ENCODE data around the gene TBC1D2B.

TBC1D2B gene

DNA sequence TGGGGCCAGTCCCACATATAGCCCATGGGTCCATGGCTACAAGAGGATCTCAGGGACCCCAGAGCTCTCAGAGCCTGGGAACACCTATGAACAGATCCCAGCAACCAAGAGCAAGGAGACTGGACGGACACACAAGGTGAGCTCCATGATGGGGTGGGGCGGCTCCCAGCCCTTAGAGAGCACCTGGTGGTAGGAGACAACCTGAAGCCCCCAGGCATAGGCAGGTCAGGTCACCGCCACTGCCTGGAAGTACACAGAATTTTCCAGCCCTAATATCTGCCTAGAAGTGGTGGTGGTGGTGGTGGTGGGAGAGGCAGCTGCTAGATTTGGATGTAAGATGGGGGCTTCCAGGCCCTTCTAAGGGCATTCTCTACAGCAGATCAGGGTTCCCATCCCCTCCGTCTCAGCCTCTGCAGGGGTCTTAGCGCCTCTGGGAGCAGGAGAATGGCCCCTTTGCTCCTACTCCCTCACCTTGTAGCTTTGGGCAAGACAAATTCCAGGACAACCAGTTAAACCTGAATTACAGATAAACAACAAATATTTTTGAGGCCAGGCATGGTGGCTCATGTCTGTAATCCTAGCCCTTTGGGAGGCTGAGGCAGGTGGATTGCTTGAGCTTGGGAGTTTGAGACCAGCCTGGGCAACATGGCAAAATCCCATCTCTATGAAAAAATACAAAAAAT, 24.1 kb upstream of the TBC1D2B start:
- WGBS (ENCODE audit: extremely low coverage, insufficient coverage, insufficient read length): no CpG with 5 or more reads among the region's 5 CpGs
- H3K27ac ChIP-seq (ENCODE audit: low read depth, low read length): peak overlapping the region; percentile 57
- no peak overlapping the region for H3K23ac ChIP-seq (ENCODE audit: low read length)
- peak overlapping the region; percentile 47 for H3K14ac ChIP-seq (ENCODE audit: low read length)
- peak overlapping the region; percentile 85 for H2BK120ac ChIP-seq (ENCODE audit: insufficient read depth, low read length, poor library complexity)
- peak overlapping the region; percentile 20 for H4K8ac ChIP-seq (ENCODE audit: low read depth, low read length)
- no peak overlapping the region for H2AK5ac ChIP-seq (ENCODE audit: low read length)
- H3K4me1 ChIP-seq (ENCODE audit: control insufficient read depth in 1 of 2, insufficient read depth in 2 of 2, low read length in 2 of 2): peaks cover 37 to 38% of the 10 kb centered on the region in 2 experiments
- peak overlapping the region; percentile 92 for H4K91ac ChIP-seq (ENCODE audit: low read depth, low read length)
- peak overlapping the region; percentile 34 for H2BK12ac ChIP-seq (ENCODE audit: low read length)
- H3K18ac ChIP-seq (ENCODE audit: low read length): peak overlapping the region; percentile 12
- peak overlapping the region; percentile 68 for H2BK5ac ChIP-seq (ENCODE audit: low read depth, low read length, poor library complexity)
- peak overlapping the region; percentile 16 for H3K4ac ChIP-seq (ENCODE audit: low read depth, low read length)
- H3K36me3 ChIP-seq (ENCODE audit: control insufficient read depth in 1 of 2, insufficient read depth in 2 of 2, low read length in 2 of 2): no peaks in the 10 kb centered on the region
- H3K79me2 ChIP-seq (ENCODE audit: control insufficient read depth, insufficient read depth, low read length, poor library complexity): peaks cover 9% of the 10 kb centered on the region
- no peaks in the 10 kb centered on the region for H3K9me3 ChIP-seq (ENCODE audit: insufficient read depth, low read depth, low read length)
- H3K4me2 ChIP-seq (ENCODE audit: low read length): peak overlapping the region; percentile 22
- DNase-seq: peak; percentile 90 to 95
- no peak overlapping the region for H3K4me3 ChIP-seq (ENCODE audit: low read depth, low read length)
- no peak overlapping the region for H2AFZ ChIP-seq (ENCODE audit: insufficient read depth, low read length, poor library complexity)
- H3K9ac ChIP-seq (ENCODE audit: low read length): no peak overlapping the region
- no peak overlapping the region for H4K12ac ChIP-seq (ENCODE audit: low read depth, low read length)
- peaks cover 36% of the 10 kb centered on the region for H3K79me1 ChIP-seq (ENCODE audit: low read length)
- no peaks in the 10 kb centered on the region for H3K27me3 ChIP-seq (ENCODE audit: insufficient read depth, low read length)

- Histone ChIP-seq H3K4me3 (ENCODE audit: low read depth, low read length) (no peak overlapping the region), H2AFZ (ENCODE audit: insufficient read depth, low read length, poor library complexity) (no peak overlapping the region), H3K4me2 (ENCODE audit: low read length) (no peak overlapping the region), H2AK5ac (ENCODE audit: low read length) (peak overlapping the region; percentile 86), H2BK12ac (ENCODE audit: low read length) (peak overlapping the region; percentile 34), H3K27me3 (ENCODE audit: insufficient read depth, low read length) (no peaks in the 10 kb centered on the region), H3K36me3 (ENCODE audit: control insufficient read depth in 1 of 2, insufficient read depth in 2 of 2, low read length in 2 of 2) (no peaks in the 10 kb centered on the region), H4K91ac (ENCODE audit: low read depth, low read length) (peak overlapping the region; percentile 92), H3K4ac (ENCODE audit: low read depth, low read length) (peak overlapping the region; percentile 4), H2BK120ac (ENCODE audit: insufficient read depth, low read length, poor library complexity) (peak overlapping the region; percentile 85), H3K79me2 (ENCODE audit: control insufficient read depth, insufficient read depth, low read length, poor library complexity) (peaks cover 9% of the 10 kb centered on the region), H3K18ac (ENCODE audit: low read length) (peak overlapping the region; percentile 26), H3K27ac (ENCODE audit: low read depth, low read length) (peak overlapping the region; percentile 57), H3K23ac (ENCODE audit: low read length) (no peak overlapping the region), H3K9ac (ENCODE audit: low read length) (no peak overlapping the region), H3K79me1 (ENCODE audit: low read length) (peaks cover 36% of the 10 kb centered on the region), H4K12ac (ENCODE audit: low read depth, low read length) (no peak overlapping the region), H3K4me1 (ENCODE audit: control insufficient read depth in 1 of 2, insufficient read depth in 2 of 2, low read length in 2 of 2) (peaks cover 37 to 38% of the 10 kb centered on the region in 2 experiments), H4K8ac (ENCODE audit: low read depth, low read length) (peak overlapping the region; percentile 20), H3K14ac (ENCODE audit: low read length) (peak overlapping the region; percentile 47), H2BK5ac (ENCODE audit: low read depth, low read length, poor library complexity) (peak overlapping the region; percentile 68), H3K9me3 (ENCODE audit: insufficient read depth, low read depth, low read length) (no peaks in the 10 kb centered on the region)
- WGBS (ENCODE audit: extremely low coverage, insufficient coverage, insufficient read length): no CpG with 5 or more reads among the region's 2 CpGs
- DNase-seq: peak in 1 of 2 donors; percentile 7
Observed at GRCh38 chr15:78100886-78101285, 23.4 kb upstream of the TBC1D2B start.

DNA sequence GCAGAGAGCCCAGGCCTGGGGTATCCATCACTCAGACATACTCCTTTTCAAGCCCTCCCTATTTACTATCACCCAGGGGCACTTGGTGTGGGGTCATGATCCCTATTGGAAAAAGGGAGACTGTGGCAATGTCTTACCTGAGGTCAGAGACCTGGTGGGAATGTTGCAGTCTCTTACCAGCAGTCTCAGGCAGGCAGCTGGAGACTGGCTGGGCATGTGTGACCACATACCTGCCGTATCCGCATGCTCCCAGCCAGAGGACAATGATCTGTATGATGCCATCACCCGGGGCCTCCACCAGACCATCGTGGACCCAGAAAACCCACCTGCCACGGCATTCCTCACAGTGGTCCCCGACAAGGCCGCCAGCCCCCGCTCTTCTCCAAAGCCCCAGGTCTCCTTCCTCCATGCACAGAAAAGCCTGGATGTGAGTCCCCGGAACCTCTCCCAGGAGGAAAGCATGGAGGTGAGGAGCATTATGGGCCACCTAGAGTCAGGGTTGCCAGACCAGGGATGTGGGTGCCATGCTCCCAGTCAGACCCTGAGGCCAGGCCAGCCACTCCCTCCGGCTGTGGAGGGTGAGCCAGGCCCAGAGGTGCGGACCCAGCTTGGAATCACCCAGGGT, 20.7 kb upstream of the TBC1D2B start:
- no peaks in the 10 kb centered on the region for H3K27me3 ChIP-seq (ENCODE audit: insufficient read depth, low read length)
- no peak overlapping the region for H2AK5ac ChIP-seq (ENCODE audit: low read length)
- H3K4me2 ChIP-seq (ENCODE audit: low read length): no peak overlapping the region
- H2AFZ ChIP-seq (ENCODE audit: insufficient read depth, low read length, poor library complexity): no peak overlapping the region
- H3K27ac ChIP-seq (ENCODE audit: low read depth, low read length): no peak overlapping the region
- no peak overlapping the region for H4K12ac ChIP-seq (ENCODE audit: low read depth, low read length)
- H3K4me3 ChIP-seq (ENCODE audit: low read depth, low read length): no peak overlapping the region
- peaks cover 26 to 27% of the 10 kb centered on the region in 2 experiments for H3K4me1 ChIP-seq (ENCODE audit: control insufficient read depth in 1 of 2, insufficient read depth in 2 of 2, low read length in 2 of 2)
- H3K4ac ChIP-seq (ENCODE audit: low read depth, low read length): no peak overlapping the region
- peaks cover 7% of the 10 kb centered on the region for H3K79me2 ChIP-seq (ENCODE audit: control insufficient read depth, insufficient read depth, low read length, poor library complexity)
- H3K9ac ChIP-seq (ENCODE audit: low read length): no peak overlapping the region
- H3K18ac ChIP-seq (ENCODE audit: low read length): no peak overlapping the region
- no peak overlapping the region for H2BK120ac ChIP-seq (ENCODE audit: insufficient read depth, low read length, poor library complexity)
- H4K8ac ChIP-seq (ENCODE audit: low read depth, low read length): peak overlapping the region; percentile 0
- H3K79me1 ChIP-seq (ENCODE audit: low read length): peaks cover 30% of the 10 kb centered on the region
- DNase-seq: peak; percentile 43 to 68
- no CpG with 5 or more reads among the region's 11 CpGs for WGBS (ENCODE audit: extremely low coverage, insufficient coverage, insufficient read length)
- H3K36me3 ChIP-seq (ENCODE audit: control insufficient read depth in 1 of 2, insufficient read depth in 2 of 2, low read length in 2 of 2): no peaks in the 10 kb centered on the region
- peak overlapping the region; percentile 26 for H2BK5ac ChIP-seq (ENCODE audit: low read depth, low read length, poor library complexity)
- H3K9me3 ChIP-seq (ENCODE audit: insufficient read depth, low read depth, low read length): no peaks in the 10 kb centered on the region
- H3K23ac ChIP-seq (ENCODE audit: low read length): no peak overlapping the region
- peak overlapping the region; percentile 0 for H2BK12ac ChIP-seq (ENCODE audit: low read length)
- H4K91ac ChIP-seq (ENCODE audit: low read depth, low read length): peak overlapping the region; percentile 49
- H3K14ac ChIP-seq (ENCODE audit: low read length): peak overlapping the region; percentile 0

- Histone ChIP-seq H2AFZ (ENCODE audit: insufficient read depth, low read length, poor library complexity) (no peak overlapping the region), H3K79me2 (ENCODE audit: control insufficient read depth, insufficient read depth, low read length, poor library complexity) (peaks cover 4% of the 10 kb centered on the region), H4K12ac (ENCODE audit: low read depth, low read length) (no peak overlapping the region), H2BK120ac (ENCODE audit: insufficient read depth, low read length, poor library complexity) (no peak overlapping the region), H3K27ac (ENCODE audit: low read depth, low read length) (no peak overlapping the region), H3K27me3 (ENCODE audit: insufficient read depth, low read length) (no peaks in the 10 kb centered on the region), H2AK5ac (ENCODE audit: low read length) (no peak overlapping the region), H3K9ac (ENCODE audit: low read length) (no peak overlapping the region), H3K79me1 (ENCODE audit: low read length) (peaks cover 24% of the 10 kb centered on the region), H3K4ac (ENCODE audit: low read depth, low read length) (no peak overlapping the region), H3K18ac (ENCODE audit: low read length) (no peak overlapping the region), H3K14ac (ENCODE audit: low read length) (no peak overlapping the region), H3K4me1 (ENCODE audit: control insufficient read depth in 1 of 2, insufficient read depth in 2 of 2, low read length in 2 of 2) (peaks cover 21 to 22% of the 10 kb centered on the region in 2 experiments), H3K23ac (ENCODE audit: low read length) (no peak overlapping the region), H3K4me3 (ENCODE audit: low read depth, low read length) (no peak overlapping the region), H4K91ac (ENCODE audit: low read depth, low read length) (peak overlapping the region; percentile 36), H4K8ac (ENCODE audit: low read depth, low read length) (no peak overlapping the region), H3K9me3 (ENCODE audit: insufficient read depth, low read depth, low read length) (no peaks in the 10 kb centered on the region), H3K4me2 (ENCODE audit: low read length) (no peak overlapping the region), H2BK5ac (ENCODE audit: low read depth, low read length, poor library complexity) (no peak overlapping the region), H3K36me3 (ENCODE audit: control insufficient read depth in 1 of 2, insufficient read depth in 2 of 2, low read length in 2 of 2) (no peaks in the 10 kb centered on the region), H2BK12ac (ENCODE audit: low read length) (no peak overlapping the region)
- no peak for DNase-seq
- no CpG with 5 or more reads among the region's 9 CpGs for WGBS (ENCODE audit: extremely low coverage, insufficient coverage, insufficient read length)
Observed at GRCh38 chr15:78097667-78098066, 20.2 kb upstream of the TBC1D2B start.

All from trophoblast cell (in vitro differentiated cells and primary cell).